ENCODE results near the gene CCNT1.

GRCh38 chr12:48765753-48766162 is 49.3 kb upstream of the CCNT1 start:
- no peak for TF ChIP-seq CTCF (IDR thresholded peaks at IDR 0.05; ENCODE audit: low read depth, low read length, missing input control)
- TF ChIP-seq YY1 (IDR thresholded peaks at IDR 0.05) = no peak
- no peak for TF ChIP-seq EGR1 (IDR thresholded peaks at IDR 0.05; ENCODE audit: low read depth in 2 of 2)
- no peak for TF ChIP-seq TAF1 (conservative IDR thresholded peaks at IDR 0.05)
- TF ChIP-seq GABPA (IDR thresholded peaks at IDR 0.05 in 1 of 2, conservative IDR thresholded peaks at IDR 0.05 in 1 of 2) = no peak
- no peak for TF ChIP-seq MAX (IDR thresholded peaks at IDR 0.05)
- TF ChIP-seq REST (IDR thresholded peaks at IDR 0.05) = no peak
- no peak for TF ChIP-seq JUND (IDR thresholded peaks at IDR 0.05)
